AG04449 (cell line): Measurements from ENCODE around the gene KLK4.

Experiments used
- CTCF ChIA-PET: fragments of 350-600 bp; formaldehyde crosslinking; extraction: SDS; loops from one replicate; lab custom pipeline; 2021; ENCODE audit warnings: antibody characterized with exemption; lab: Yijun Ruan, JAX
- POLR2A ChIA-PET: fragments of 400-600, 350-600 bp; formaldehyde crosslinking; extraction: SDS; loops from one replicate; lab custom pipeline; 2020; ENCODE audit warnings: antibody characterized with exemption, inconsistent platforms; lab: Yijun Ruan, JAX
- DNase-seq: peaks from one replicate; pipeline ENCODE4 v3.0.0-alpha.2; 2010; ENCODE audit warnings: low read depth, low spot score
- H3K4me3 ChIP-seq: 2 replicates; pipeline ENCODE4 v1.5.1; 2011; ENCODE audit warnings: low read depth, mild to moderate bottlenecking, control low read depth, low read length
- TF ChIP-seq, protein P1 (sequence below): IDR thresholded peaks from one replicate; pipeline ENCODE4 v1.5.1; 2011; ENCODE audit warnings: mild to moderate bottlenecking, moderate library complexity, low read length, control low read depth, inconsistent platforms; ENCODE audit not compliant: insufficient read depth; ENCODE audit errors: missing control alignments

Gene KLK4

DNA sequence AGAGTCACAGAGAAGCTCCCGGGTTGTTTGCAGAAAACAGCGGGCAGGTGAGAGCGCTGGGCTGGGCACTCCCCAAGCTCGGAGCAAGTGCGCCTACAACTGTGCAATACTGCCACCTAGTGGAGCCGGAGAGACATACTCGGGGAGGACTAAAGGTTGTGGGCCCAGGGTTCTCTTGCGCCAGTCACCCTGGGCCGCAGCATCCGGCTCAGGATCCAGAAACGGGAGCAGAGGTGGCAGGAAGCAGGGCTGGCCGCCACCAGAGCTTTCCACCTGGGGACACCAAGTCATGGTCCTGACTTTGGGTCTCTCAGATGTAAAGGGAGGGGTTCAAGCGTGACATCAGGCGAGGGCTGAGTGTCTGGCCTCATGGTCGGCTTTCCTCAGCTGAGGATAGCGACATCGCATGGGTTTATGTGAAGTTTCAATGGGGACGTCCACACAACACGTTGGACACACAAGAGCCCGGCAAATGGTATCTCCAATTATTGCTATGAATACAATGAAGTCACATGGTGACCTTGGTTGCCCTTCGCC is 11.2 kb upstream of the KLK4 start:
- no peak for DNase-seq
- TF ChIP-seq, protein P1, sequence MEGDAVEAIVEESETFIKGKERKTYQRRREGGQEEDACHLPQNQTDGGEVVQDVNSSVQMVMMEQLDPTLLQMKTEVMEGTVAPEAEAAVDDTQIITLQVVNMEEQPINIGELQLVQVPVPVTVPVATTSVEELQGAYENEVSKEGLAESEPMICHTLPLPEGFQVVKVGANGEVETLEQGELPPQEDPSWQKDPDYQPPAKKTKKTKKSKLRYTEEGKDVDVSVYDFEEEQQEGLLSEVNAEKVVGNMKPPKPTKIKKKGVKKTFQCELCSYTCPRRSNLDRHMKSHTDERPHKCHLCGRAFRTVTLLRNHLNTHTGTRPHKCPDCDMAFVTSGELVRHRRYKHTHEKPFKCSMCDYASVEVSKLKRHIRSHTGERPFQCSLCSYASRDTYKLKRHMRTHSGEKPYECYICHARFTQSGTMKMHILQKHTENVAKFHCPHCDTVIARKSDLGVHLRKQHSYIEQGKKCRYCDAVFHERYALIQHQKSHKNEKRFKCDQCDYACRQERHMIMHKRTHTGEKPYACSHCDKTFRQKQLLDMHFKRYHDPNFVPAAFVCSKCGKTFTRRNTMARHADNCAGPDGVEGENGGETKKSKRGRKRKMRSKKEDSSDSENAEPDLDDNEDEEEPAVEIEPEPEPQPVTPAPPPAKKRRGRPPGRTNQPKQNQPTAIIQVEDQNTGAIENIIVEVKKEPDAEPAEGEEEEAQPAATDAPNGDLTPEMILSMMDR: peak; percentile 85
- POLR2A ChIA-PET: no interaction called here
- H3K4me3 ChIP-seq: no peak overlapping the region
- CTCF ChIA-PET: interaction anchor here (0.6 to 3.6 kb wide), 31 partner anchors 10 to 670 kb away, joined by 3 to 42 read pairs (median 4); partner anchors contain the start of genes ACP4 and JOSD2

DNA sequence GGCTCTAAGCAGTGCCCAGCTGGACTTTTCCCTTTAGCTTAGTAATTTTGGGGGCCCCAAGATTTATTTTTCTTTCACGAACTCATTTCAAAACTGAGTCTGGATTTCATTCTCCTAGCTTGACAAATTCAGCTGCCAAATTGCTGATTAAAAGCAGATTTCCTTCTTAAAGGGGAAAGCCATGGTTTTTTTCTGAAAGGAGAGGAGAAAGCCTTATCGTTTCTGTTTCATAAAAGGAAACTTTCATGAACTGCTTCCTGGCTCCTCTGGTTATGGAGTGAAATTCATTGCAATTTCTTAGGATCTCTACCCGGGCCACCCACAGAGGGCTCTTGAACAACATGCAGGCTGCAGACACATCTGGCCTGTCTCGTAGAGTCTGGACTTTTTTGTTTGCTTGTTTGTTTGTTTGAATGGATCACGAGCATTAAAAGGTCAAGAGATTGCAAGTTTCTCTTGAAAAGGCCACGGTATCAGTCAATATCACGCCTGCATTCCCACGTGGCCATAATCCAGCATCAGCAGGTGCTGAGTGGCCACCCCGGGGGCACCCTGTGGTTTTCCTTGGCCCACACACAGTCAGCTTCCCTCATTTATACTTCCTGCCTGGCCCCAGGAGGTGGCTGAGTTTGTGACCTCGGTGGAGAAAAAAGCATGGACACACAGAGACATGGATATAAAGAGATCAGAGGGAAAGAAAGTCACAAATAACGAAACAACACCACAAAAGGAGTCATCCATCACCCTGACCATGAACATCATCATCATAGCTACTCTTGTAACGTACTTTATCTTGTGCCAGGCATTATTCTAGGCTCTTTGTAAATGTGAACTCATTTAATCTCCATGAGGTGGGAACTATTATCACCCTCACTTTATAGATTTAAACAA is 10.5 kb upstream of the KLK4 start:
- DNase-seq: no peak
- ChIA-PET CTCF (interaction anchor here (0.6 to 3.6 kb wide), 32 partner anchors 10 to 669 kb away, joined by 3 to 42 read pairs (median 4); partner anchors contain the start of genes ACP4 and JOSD2), POLR2A (interaction anchor here (0.5 kb wide), 1 partner anchor 118 kb away, joined by 3 read pairs; no protein-coding TSS in a partner anchor)
- TF ChIP-seq, protein P1: no peak
- H3K4me3 ChIP-seq: no peak overlapping the region

DNA sequence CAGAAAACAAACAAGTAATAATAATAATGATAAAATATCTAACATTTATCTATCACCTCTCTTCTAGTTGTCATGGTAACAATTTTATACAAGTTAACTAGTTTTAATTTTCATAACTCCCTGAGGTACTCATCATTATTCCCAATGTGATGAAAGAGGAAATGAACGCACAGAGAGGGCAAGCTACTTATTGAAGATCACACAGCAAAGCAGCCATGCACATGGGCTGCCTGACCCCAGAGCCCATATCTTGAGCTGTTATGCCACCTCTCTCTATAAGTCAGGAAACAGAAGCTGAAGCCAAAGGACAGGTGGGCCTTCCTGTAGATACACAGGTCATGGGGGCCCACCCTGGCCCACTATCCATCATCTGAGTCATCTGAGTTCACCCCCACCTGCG is 4.9 kb upstream of the KLK4 start:
- DNase-seq: no peak
- ChIA-PET POLR2A (no interaction called here), CTCF (no interaction called here)
- H3K4me3 ChIP-seq: no peak overlapping the region
- TF ChIP-seq, protein P1: no peak

DNA sequence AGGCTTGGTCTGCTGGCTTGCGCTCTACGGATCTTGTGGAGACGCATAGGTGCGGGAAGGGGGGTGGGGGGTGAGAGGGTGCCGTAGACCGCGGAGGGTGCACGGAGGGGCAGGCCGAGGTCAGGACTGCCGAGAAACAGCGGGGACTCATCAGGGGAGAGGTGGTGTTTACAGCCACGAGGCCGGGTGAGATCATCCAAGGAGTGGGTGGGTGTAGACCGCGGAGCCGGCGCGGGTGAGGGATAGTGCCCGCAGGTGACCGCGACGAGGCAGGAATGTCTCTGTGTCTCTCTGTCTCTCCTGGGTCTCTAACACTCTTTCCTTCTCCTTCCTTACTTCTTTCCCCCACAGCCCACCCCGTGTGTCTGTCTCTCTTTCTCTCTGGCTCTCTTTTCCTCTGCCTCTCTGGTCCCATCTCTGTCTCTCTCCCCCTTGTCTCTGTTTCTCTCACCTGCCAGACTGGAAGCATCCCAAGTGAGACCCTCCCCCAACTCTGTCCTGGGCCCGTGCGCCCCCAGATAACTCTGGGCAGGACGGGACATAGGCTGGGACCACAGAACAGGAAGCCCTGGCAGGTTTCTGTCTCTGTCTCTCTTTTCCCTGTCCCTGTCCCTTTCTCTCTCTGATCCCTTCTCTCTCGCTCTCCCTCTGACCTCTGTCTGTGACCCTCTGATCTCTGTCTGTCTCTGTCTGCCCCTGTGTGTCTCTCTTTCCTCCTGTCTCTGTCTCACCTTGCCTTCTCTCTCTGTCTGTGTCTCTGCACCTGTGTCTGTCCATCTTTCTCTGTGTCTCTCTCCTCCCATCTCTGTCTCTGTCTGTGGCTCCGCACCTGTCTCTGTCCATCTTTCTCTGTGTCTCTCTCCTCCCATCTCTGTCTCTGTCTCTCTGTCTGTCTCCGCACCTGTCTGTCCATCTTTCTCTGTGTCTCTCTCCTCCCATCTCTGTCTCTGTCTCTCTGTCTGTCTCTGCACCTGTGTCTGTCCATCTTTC is 1.8 kb upstream of the KLK4 start:
- DNase-seq: no peak
- no peak overlapping the region for H3K4me3 ChIP-seq
- ChIA-PET CTCF (interaction anchor here (1.3 kb wide), 1 partner anchor 9 kb away, joined by 6 read pairs; no protein-coding TSS in a partner anchor), POLR2A (no interaction called here)
- TF ChIP-seq, protein P1: no peak

DNA sequence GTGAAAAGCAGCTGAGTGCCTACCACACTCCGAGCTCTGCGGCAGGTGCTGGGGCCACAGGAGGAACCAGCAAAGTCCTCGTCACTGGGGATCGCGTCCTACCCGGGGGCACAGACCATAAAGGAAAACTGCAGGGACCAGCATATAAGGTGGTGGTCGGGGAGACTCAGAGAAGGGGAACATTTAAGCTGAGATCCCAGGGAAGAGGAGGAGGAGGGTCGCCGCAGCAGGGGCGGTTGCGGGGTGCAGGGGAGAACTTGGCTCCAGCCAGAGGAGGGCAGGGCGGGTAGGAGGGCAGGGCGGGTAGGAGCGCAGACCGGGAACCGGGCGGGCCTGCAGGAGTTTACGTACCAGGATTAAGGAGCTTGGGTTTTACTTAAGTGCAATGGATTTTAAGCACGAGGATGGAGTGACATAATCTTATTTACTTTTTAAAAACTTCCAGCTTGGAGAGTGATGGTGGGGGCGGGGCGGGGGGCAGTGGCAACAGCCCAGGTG is 956 bp upstream of the KLK4 start:
- DNase-seq: no peak
- TF ChIP-seq, protein P1: no peak
- ChIA-PET CTCF (interaction anchor here (1.3 kb wide), 1 partner anchor 10 kb away, joined by 6 read pairs; no protein-coding TSS in a partner anchor), POLR2A (no interaction called here)
- no peak overlapping the region for H3K4me3 ChIP-seq
